ENCODE data around the gene TCEA3. TPM values are rescaled to one million over a fixed set of nuclear protein-coding genes. Genes with fewer than 3 reads are reported as not detected.
"Not testable (repeated sequence)": the region's sequence is repeated elsewhere in the genome, so short reads cannot be mapped to it uniquely, and the experiment has no call there.

The TCEA3 gene
- polyA plus RNA-seq, 1 experiment: 21.0 TPM

DNA sequence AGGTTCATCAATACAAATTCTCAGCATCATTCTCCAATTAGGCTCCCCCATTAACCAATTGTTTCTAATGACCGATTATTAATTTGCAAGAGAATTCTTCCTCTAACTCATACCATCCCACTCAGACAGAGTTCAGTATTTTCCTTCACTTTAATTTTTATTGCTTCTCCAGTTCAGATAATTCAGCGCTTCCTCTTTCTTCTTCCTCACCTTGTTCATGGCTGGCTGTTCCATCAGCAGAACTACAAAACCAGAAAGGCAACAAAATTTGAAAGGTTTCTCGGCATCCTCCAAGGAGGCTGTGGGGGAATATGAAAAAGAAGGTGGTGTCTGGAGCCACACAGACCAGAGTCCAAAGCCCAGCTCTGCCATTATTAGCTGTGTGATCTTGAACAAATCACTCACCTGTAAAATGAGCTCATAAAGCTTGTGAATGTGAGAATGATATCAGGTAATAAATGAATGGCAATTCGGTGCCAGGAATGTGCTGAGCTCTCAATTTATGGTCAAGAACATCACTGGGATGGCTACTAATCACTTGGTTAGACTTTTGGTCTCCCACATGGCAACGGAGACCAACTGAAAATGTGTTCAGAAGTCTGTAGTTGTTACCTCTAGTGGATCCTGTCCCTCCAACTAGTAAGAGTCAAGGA lies 43.2 kb downstream of the TCEA3 start:
- H3K4me3 ChIP-seq (ENCODE audit: low read depth, low read length): no peak overlapping the region
- CTCF ChIA-PET: interaction anchor here (1.1 kb wide), 1 partner anchor 22 kb away, joined by 3 read pairs; no protein-coding TSS in a partner anchor

DNA sequence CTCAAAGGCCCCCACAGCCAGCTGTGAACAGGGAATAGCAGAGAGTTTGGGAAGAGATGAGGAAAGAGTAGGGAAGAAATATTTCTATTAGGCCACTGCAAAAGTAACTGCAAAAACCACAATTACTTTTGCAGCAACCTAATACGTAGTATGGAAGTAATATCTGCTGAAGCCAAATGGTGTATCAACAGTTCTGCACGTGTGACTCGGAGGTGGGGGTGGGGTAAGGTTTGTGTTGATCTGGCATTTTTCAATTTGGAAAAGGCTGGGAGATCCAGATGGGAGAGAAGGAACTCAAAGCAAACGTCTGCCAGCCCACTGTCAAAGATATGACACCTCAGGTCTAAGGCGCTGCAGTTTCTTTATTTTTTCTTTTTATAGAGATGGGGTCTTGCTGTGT lies 43.8 kb downstream of the TCEA3 start:
- CTCF ChIA-PET: interaction anchor here (2.4 kb wide), 1 partner anchor 22 kb away, joined by 9 read pairs; no protein-coding TSS in a partner anchor
- no peak for DNase-seq (ENCODE audit: low read depth)
- H3K27me3 ChIP-seq (ENCODE audit: control insufficient read depth, insufficient read depth, low read length): no peaks in the 10 kb centered on the region
- POLR2A ChIA-PET: no interaction called here
- TF ChIP-seq CTCF (IDR thresholded peaks at IDR 0.05; ENCODE audit: insufficient read depth, low read depth, low read length): no peak
- no peak overlapping the region for H3K4me3 ChIP-seq (ENCODE audit: low read depth, low read length)
- H3K36me3 ChIP-seq (ENCODE audit: control insufficient read depth, insufficient read depth, low read length): no peaks in the 10 kb centered on the region

More for the DNA sequence above, 43.2 kb downstream of the TCEA3 start:
- DNase-seq (ENCODE audit: low read depth): no peak
- TF ChIP-seq CTCF (IDR thresholded peaks at IDR 0.05; ENCODE audit: insufficient read depth, low read depth, low read length): no peak
- Histone ChIP-seq H3K27me3 (ENCODE audit: control insufficient read depth, insufficient read depth, low read length) (no peaks in the 10 kb centered on the region), H3K36me3 (ENCODE audit: control insufficient read depth, insufficient read depth, low read length) (no peaks in the 10 kb centered on the region)
- POLR2A ChIA-PET: no interaction called here

- H3K36me3 ChIP-seq (ENCODE audit: control insufficient read depth, insufficient read depth, low read length); H3K4me3 ChIP-seq (ENCODE audit: low read depth, low read length); H3K27me3 ChIP-seq (ENCODE audit: control insufficient read depth, insufficient read depth, low read length); POLR2A ChIA-PET; DNase-seq (ENCODE audit: low read depth): not testable (repeated sequence)
- CTCF ChIA-PET: interaction anchor here (2.4 kb wide), 1 partner anchor 23 kb away, joined by 9 read pairs; no protein-coding TSS in a partner anchor
Measured at GRCh38 chr1:23380236-23380635, 44.3 kb downstream of the TCEA3 start.

- no peak for TF ChIP-seq CTCF (IDR thresholded peaks at IDR 0.05; ENCODE audit: insufficient read depth, low read depth, low read length)
- ChIA-PET POLR2A (interaction anchor here (0.6 to 0.7 kb wide), 3 partner anchors 33 to 192 kb away, joined by 6 to 8 read pairs (median 8); partner anchors contain the start of gene HNRNPR), CTCF (interaction anchor here (1.6 to 2.0 kb wide), 2 partner anchors 25 to 27 kb away, joined by 5 to 9 read pairs; no protein-coding TSS in a partner anchor)
- H3K27me3 ChIP-seq (ENCODE audit: control insufficient read depth, insufficient read depth, low read length): no peaks in the 10 kb centered on the region
- H3K4me3 ChIP-seq (ENCODE audit: low read depth, low read length): no peak overlapping the region
- no peaks in the 10 kb centered on the region for H3K36me3 ChIP-seq (ENCODE audit: control insufficient read depth, insufficient read depth, low read length)
- peak; percentile 79 for DNase-seq (ENCODE audit: low read depth)
Measured at GRCh38 chr1:23376890-23377811, 47.4 kb downstream of the TCEA3 start.

- H3K36me3 ChIP-seq (ENCODE audit: control insufficient read depth, insufficient read depth, low read length); DNase-seq (ENCODE audit: low read depth); POLR2A ChIA-PET; H3K27me3 ChIP-seq (ENCODE audit: control insufficient read depth, insufficient read depth, low read length); H3K4me3 ChIP-seq (ENCODE audit: low read depth, low read length): not testable (repeated sequence)
- CTCF ChIA-PET: interaction anchor here (1.0 kb wide), 1 partner anchor 29 kb away, joined by 3 read pairs; no protein-coding TSS in a partner anchor
Measured at GRCh38 chr1:23374079-23374735, 50.3 kb downstream of the TCEA3 start.

Measured in BJ (cell line).